GM19395 (cell line): ENCODE measurements around the gene NOTCH1.
"Not testable (repeated sequence)": the region's sequence is repeated elsewhere in the genome, so short reads cannot be mapped to it uniquely, and the experiment has no call there.

Source experiments
- ATAC-seq: cut with Tn5 transposase; IDR thresholded peaks from one replicate; pipeline ENCODE4 v1.9.1; 2021; ENCODE audit warnings: mild to moderate bottlenecking, moderate library complexity; ENCODE audit not compliant: unreplicated experiment

NOTCH1 gene

DNA sequence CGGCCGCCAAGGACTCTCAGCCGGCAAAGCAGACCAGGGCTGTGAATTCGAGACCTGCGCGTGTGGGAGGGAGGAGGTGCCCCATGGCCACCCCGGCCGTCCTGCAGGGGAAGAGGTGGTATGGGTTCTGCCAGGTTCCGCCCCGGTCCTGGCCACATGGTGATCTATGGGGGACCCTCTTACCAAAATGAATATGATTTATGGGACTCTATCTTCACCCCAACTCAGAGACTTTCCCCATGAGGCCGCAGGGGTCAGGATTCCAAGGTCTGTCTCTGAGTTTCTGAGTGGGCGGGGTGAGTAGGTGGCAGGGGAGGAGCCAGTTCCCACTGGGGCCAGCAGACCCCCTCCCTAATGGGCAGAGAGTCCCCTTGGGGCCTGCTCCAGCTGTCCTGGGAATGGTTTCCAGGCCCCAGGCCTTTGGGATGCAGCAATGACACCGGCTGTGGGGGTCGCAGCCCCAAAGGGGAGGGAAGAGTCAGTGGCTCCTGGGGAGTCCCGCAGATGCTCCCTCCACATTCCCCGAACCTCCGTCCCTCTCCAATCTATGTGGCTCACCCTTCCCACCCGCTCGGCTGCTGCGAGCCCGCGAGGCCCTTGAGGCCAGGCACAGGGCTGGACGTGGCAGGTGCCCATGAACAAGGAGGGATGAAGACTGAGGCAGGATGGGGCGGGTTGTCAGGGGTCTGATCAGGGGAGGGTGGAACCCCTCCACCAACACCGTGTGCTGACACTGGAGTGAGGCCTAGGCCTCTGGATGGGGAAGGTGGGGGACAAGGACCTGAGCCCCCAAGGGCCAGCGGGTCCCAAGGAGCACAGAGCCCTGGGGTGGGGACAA lies 20.1 kb upstream of the NOTCH1 start:
- no peak for ATAC-seq

DNA sequence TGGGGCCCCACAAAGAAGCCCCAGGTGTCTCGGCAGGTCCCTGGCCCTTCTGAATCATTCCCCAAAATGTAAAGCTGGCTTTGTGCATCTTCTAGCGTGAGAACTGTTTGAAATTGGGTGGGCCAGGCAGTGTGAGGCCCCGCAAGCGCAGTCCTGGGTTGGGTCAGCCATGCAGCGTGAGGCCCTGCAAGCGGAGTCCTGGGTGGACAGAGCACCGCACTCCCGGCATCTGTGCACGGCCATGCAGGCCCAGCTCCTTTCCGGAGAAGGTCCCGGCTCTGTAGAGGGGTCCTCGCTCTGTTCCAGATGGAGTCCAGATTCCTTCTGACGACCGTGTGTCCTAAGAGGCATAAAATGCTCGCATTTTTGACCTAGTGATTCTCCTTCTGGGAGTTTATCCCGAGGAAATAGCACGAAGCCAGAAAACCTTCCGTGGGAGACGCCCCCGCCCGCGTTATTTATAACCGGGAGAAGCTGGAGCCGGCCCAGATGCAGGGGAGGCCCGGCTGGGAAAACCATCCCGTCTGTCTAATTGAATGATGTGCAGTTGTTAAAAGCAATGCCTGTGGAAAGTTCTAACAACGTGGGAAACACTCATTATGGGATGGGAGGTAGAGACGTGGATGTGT lies 19.4 kb upstream of the NOTCH1 start:
- ATAC-seq, result no peak

DNA sequence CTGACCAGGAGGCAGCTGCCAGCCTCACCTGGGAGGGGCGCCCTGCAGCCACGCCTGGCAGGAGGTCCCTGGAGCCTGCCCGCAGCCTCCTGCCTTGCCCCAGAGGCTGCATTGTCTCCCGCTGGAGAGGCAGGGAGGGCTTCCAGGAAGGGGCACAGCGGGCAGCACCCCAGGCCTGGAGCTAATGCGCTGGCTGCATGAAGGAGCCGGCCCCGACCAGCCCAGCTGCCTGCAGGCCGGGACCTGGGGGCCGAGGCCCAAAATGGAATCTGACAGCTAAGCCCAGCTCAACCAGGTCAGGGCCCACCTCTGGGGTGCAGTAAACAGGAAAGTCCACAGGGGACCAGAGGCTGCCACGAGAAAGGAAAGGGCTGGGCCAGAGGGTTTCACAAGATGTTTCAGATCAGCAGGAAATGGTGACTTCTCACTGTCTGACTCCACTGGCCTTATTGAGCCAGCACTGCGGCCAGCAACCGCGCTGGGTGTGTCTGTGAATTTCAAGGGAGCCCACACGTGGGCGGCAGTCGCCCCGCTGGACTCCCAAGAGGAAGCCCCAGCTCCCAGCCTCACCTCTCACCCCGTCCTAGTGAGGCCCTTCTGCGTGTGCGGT lies 18.6 kb upstream of the NOTCH1 start:
- peak; percentile 58 for ATAC-seq

DNA sequence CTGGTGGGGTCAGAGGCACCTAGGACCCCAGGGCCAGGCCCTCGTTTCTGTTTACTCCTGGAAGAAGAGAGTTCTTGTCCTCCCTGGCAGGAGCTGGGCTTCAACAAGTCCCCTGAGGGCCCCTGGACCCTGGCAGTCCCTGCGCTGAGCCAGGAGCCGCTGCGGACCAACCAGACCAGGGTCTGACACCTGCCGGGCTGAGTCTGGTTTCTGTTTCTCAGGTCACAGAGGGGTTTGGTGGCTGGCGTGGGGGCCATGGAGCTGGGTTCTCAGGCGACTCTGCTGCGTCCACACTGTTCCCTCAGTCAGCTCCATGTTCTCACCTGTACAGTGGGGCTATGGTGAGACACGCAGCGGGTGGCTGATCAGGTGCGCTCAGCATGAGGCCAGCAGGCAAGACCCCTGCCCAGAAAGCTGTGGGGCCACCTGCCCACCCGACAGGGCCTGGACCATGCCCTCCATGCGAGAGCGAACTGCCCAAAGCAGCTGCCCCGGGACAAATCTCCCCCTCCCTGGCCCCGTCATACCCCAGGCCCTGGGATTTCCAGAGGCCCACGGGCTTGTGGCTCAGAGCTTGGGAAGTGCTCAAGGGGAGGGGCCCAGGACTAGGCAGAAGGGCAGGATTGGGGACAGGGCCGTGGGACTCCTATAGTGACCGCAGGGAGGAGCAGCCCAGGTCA lies 17.9 kb upstream of the NOTCH1 start:
- ATAC-seq, result no peak

DNA sequence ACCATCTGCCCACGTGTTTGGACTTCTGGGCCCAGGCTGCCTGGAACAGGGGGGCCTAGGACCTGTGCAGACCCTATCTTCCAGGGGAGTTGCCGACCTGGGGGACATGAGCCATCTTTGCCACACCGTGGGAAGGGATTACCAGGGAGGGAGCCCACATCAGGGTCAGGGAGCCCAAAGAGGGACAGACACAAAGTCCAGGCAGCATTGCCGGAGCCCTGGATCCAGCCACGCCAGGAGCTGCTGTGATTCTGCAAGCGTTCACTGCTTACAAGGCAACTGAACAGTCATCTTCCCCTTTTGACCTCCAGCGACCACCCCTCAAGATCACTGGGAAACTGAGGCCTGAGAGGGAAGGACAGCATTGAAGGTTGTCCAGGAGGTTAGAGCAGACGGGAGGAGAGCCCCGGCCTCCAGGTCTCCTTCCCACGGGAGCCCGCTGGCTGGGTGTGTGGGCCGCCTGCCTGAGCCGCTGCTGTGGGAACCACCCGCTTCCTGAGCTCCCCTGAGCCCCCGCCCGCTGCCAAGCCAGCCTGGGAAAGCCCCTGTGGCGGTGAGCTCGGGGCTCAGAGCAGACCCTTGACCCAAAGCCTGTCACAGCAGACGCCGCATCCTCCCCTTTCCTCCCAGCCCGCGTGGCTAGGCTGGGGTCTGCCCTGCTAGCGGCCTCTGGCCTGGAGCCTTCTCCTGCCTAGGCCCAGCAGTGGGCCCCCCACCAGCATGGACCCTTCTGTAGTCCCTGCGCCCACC lies 17.1 kb upstream of the NOTCH1 start:
- no peak for ATAC-seq

DNA sequence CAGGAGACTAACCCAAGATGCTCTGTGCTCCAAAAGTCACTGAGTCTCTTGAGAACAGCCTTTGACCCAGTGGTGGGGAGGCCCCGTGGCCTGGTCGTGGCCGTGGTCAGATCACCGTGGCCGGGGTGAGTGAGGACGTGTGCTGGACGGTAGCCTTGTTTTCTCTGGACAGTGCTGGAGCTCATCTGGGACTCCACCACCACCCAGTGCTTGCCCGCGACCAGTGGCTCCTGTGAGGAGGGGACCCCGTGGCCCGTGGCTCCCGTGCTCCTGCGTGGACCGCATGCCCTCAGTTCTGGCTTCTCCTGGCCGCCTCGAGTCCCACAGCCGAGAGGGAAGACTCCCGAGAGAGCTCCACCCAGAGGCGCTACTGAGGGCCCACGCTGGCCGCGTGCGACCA lies 15.9 kb upstream of the NOTCH1 start:
- no peak for ATAC-seq

DNA sequence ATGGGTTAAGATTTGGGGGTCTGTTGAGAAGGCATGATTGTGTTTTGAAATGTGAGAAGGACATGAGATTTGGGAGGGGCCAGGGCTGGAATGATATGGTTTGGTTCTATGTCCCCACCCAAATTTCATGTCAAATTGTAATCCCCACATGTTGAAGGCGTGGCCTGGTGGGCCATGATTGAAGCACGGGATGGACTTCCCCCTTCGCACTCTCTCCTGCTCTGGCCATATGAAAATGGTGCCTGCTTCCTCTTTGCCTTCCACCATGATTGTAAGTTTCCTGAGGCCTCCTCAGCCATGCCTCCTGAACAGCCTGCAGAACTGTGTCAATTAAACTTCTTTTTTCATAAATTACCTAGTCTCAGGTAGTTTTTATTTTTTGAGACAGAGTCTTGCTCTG lies 14.7 kb upstream of the NOTCH1 start:
- no peak for ATAC-seq

DNA sequence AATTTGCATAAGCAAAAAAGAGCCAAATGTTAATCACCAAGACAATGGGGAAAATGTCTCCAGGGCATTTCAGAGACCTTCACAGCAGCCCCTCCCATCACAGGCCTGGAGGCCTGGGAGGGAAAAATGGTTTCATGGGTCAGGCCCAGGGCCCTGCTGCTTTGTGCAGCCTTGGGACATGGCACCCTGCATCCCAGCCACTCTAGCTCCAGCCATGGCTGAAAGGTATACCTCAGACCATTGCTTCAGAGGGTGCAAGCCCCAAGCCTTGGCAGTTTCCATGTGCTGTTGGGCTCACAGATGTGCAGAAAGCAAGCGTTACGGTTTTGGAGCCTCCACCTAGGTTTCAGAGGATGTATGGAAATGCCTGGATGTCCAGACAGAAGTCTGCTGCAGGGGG lies 13.5 kb upstream of the NOTCH1 start:
- not testable (repeated sequence) for ATAC-seq

DNA sequence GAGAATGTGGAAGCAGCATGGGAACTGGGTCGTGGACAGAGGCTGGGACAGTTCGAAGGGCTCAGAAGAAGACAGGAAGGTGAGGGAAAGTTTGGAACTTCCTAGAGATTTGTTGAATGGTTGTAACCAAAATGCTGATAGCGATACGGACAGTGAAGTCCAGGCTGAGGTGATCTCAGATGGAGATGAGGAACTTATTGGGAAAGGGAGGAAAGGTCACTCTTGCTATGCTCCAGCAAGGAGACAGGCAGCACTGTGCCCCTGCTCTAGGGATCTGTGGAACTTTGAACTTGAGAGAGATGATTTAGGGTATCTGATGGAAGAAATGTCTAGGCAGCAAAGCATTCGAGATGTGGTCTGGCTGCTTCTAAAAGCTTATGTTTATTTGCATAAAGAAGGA lies 13.0 kb upstream of the NOTCH1 start:
- ATAC-seq, result not testable (repeated sequence)

DNA sequence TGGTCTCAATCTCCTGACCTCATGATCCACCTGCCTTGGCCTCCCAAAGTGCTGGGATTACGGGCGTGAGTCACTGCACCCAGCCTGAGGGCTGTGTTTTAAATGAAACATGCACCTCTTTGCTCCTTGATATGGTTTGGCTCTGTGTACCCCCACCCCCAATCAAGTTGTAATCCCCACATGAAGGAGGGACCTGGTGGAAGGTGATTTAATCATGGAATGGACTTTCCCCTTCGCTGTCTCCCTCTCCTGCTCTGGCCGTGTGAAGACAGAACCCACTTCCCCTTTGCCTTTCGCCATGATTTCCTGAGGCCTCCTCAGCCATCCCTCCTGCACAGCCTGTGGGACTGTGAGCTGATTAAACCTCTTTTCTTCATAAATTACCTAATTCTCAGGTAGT lies 12.5 kb upstream of the NOTCH1 start:
- no peak for ATAC-seq

DNA sequence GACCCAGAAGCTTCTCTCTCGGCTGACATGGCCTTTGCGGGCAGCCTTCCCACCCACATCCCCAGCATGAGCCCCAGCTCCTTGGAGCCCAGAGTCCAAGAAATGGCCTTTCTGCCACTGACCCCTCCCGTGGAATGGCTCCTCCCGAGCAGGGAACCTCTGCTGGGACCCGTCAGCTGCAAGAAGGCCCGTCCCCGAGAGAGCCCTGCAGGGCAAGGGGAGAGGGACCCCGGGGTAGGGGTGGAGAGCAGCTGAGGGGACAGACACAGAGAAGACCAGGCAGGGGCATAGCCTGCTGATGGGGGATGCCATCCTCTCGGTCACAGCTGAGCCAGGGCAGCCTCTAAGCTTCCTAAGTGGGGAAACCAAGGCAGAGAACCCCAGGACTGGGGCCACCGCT lies 11.2 kb upstream of the NOTCH1 start:
- ATAC-seq, result no peak

DNA sequence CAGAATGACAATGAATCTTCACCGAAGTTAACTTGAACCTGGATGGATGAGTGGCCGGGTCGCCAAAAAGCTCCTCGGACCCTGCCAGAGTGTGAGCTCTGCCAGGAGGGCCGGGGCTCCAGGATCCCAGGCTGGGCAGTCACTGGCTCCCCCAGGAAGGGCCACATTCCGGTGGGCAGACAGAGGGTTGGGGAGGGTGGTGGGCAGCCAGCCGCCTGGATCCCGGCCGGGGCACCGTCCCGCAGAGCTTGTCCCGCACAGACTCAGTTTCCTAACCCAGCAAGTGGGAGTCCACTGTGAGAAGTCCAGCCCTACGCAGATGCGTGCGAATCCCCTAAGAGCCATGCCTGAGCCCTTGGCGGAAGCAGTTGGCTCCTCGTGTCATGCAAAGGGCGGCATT lies 10.3 kb upstream of the NOTCH1 start:
- ATAC-seq, result no peak

DNA sequence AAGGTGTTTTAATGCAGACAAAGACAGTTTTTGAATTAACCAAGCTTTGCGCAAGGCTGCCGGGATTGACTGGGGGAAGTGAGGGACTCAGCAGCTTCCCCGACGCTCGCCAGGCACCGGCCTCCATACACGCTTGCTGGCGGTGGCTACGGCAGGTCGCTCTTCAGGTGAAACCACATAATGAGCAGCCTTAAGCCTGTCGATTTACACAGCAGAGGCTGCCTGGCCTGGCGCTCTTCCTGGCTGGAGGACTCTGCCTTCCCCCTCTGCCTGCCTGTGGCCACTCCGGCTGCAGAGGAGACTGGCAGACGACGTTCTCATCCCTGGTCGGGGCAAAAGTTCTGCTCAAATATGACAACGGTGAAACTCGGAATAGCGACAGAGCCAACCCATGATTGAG lies 9.0 kb upstream of the NOTCH1 start:
- no peak for ATAC-seq

DNA sequence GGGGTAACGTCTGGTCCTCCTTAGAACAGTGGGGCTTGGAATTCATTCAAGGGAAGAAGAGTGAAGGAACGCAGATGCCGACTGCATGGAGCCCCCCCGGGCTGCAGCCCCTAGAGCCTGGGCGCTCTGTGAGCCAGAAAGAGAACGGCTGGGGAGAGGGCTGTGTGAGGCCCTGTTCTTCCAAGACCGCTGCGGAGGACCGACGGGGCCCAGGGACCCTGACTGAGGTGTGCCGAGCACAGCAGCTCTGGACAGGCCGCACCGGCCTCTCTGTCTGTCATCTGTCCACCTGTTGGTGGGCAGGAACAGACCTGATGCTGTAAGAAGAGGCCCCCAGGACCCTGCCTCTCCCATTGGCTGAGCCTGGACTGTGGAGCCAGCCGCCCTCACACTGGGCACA lies 7.7 kb upstream of the NOTCH1 start:
- ATAC-seq, result no peak

DNA sequence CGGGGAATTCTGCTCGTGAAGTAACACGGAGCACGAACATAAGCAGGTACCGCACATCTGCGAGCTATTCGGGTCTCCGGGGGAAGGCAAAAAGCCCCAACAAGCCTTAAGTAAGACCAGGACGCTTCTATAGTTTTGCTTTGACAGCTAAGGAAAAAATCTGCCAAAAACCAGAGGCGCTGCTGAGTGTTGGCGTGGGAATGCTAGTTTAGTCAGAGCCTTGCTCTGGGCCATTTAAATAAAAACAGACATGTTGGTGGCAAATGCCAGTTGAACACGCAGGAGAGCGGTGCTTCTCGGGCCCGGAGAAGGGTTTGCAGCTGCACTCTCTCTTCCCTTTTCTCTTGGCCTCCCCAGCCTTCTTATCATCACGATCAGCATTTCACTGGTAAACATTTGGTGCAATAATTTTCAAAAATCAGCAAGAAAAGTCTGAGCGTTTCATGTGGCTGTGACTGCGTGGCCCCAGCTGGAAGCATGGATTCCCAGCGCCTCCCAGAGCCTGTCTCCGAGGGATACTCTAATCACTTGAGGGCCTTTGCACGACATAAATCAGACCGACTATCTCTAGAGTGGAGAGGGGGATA lies 6.4 kb upstream of the NOTCH1 start:
- ATAC-seq, result no peak

DNA sequence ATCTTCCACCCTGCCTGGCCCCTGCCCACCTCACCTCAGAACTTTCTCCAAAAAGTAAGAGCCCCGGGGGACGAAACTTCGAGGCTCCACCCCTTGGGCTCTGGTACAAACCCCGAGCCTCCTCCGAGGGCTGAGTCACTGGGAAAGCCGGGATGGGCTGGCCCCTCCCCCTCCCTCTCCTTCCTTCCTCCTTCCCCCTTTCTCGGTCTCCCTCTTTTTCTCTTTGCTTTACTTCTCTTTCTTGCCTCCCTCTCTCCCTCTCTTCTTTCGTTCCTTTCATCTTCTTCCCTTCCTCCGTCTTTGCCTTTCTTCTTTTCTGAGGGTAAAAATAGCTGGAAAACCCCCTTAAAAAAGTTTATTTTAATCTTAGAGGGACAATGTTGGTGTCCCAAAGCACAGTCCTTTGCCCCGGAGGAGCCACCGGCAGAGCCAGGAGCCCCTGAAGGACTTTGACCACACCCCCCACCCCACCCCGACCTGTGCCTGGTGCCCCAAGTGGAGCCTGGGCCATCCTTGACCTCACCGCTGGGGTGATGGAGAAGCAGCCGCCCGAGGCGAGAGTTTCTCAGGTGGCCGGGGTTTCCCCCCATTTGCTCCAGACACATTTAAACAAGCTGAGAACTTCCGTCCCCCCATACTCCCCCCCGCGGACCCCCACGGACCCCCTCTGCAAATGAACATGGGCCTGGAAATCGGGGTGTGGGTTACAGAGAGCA lies 5.7 kb upstream of the NOTCH1 start:
- no peak for ATAC-seq

DNA sequence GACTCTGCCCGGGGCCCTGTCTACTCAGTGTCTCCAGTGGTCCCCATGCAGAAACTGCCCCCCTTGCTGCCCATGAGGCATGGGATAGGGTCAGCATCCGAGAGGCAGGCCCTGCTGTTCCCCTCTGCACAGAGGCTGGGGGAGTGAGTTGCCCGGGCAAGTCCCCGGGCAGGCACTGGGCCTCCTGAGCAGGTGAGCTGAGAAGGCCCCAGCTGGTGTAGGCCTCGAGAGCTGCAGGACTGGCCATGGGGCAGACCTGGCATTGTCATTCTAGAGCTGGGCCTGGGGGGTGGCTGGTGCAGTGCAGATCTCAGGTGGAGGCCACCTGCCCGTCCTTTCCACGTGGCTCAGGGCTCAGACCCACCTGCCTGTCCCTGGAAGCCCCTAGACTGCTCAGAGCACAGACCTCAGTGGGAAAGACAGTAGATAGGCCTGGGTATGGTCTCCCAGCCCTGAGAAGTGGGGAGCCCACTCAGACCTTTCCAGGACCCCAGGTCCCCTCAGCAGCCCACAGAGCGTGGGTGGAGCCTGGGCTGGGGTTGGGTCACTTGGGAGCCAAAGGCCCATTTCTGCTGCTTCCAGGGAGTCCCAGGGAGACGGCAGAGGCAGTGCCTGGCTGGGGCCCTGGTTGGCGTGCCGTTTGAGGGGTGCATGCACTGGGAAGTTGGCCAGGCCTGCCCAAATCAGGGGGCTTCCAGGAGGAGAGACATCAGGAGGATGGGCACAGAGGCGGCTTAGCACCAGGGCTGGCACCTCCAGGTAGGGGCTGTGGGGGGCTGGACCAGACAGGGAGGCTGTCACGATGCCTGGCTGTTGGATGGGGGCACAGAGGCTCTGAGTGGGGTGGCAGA lies 4.8 kb upstream of the NOTCH1 start:
- no peak for ATAC-seq

DNA sequence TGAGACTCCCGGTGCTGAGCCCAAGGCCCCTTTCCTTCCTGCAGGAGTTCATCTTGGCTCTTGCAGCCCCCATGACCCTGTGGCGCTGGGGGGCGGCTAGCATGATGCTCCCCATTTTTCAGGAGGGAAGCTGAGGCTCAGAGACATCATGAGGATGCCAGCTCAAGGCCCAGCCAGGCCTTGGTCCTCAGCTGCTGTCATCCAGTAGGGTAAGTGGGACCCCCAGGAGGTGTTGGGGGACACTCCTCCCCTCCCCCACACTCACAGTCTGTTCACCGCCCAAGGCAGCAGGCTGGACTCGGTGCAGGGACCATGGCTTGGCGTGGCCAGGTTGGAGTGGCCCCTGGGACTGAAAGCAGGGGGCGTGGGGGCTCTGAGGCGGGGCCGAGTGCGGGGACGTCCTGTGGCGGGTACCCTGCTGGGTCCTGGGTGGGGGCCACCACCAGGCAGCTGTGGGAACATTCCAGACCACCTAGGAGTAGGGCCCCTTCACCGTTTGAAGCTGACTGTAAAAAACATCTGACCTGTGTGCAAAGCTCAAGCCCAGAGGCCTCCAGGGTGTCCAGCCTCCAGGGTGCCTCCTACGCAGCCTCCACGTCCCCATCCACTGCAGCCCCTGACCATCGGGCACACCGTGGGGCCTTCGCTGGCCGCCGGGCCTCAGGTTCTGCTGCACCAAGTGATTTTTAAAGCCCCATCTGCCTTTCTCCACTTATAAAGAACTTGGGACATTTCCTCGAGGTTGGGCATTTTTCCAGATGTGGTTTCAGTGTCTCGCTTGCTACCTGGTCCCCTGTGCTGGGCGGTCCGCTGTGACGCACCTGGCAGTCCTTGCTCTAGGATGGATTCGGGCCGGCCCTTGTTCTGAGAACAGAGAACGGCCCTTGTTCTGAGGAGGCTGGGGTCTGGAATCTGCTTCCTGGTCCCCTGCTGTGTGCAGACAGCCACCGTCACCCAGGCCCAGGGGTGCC lies 3.4 kb upstream of the NOTCH1 start:
- no peak for ATAC-seq
